ENCODE results near the gene ZFPM1.
"Not testable (repeated sequence)": the region's sequence is repeated elsewhere in the genome, so short reads cannot be mapped to it uniquely, and the experiment has no call there.

The ZFPM1 gene

GRCh38 chr16:88467541-88467944, 14.5 kb downstream of the ZFPM1 start:
- DNase-seq = no peak

DNA sequence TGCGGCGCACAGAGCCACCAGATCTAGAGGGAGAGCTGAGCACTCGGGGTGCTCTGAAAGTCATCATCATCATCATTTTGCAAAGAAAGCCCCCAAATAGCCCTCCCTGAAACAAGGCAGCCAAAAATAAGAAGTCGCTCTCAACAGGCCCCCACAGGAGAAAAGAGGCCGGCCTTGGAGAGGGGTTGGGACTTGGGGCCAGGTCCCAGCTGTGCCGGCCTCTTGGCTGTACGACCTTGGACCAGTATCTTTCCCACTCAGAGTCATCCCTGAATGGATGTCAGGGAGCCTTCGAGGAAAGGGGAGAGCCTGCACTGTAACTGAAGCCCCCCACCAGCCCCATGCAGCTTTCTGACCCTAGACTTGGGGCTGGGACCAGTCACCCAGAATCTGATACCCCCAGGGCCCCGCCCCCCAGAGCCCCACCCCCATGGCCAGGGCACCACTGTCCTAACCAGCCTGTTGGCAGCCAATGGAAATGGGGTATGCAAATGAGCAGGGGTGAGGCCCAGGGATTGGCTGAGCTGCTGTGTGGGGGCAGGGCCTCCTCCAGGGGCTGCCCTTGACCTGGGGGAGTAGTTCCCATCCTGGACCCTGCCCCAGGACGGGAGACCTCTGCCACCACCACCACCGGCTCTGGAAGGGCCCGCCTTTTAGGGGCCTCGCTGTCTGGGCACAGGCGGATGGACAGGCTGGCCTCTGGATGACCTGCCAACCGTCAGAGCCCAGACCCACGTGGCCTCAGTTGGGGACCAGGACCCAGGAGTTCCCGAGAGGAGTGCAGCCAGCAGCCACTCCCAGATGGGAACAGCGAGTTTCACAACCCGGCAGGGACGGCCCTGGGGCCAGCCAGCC, 15.4 kb downstream of the ZFPM1 start:
- DNase-seq = peak; percentile 40

- no peak for DNase-seq
These were observed 16.7 kb downstream of the ZFPM1 start for GRCh38 chr16:88469615-88470395.

GRCh38 chr16:88470396-88470680, 17.3 kb downstream of the ZFPM1 start:
- DNase-seq = not testable (repeated sequence)

DNA sequence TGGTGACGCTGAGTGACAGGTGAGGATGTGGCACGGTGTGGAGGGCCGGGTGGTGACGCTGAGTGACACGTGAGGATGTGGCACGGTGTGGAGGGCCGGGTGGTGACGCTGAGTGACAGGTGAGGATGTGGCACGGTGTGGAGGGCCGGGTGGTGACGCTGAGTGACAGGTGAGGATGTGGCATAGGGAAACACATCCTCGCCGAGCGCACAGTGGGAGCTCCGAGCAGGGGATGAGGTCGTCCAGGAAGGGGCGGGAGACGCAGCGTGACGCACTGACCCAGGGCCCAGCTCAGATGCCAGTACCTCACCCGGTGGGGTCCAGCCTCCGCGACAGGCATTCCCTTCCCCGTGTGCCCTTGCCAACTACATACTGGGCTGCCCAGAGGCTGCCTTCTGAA, 17.6 kb downstream of the ZFPM1 start:
- DNase-seq = not testable (repeated sequence)

DNA sequence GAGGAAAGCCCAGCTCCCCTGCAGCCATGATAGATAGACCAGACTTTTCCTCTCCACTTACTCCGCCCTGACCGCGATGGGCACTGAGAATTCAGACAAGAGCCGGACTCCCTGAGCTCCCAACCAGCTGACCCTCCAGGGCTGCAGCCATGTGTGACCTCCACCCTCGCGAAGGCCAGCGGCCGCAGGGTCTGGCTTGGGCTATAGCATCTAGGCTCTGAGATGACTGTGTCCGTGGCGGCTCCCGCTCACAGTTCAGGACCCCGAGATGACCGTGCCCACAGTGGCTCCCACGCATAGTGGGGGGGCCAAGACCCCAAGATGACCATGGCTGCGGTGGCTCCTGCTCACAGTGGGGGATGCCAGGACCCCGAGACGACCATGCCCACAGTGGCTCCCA, 18.0 kb downstream of the ZFPM1 start:
- DNase-seq = no peak

GRCh38 chr16:88471575-88471974, 18.5 kb downstream of the ZFPM1 start:
- no peak for DNase-seq

GRCh38 chr16:88472069-88472468, 19.0 kb downstream of the ZFPM1 start:
- DNase-seq = no peak

DNA sequence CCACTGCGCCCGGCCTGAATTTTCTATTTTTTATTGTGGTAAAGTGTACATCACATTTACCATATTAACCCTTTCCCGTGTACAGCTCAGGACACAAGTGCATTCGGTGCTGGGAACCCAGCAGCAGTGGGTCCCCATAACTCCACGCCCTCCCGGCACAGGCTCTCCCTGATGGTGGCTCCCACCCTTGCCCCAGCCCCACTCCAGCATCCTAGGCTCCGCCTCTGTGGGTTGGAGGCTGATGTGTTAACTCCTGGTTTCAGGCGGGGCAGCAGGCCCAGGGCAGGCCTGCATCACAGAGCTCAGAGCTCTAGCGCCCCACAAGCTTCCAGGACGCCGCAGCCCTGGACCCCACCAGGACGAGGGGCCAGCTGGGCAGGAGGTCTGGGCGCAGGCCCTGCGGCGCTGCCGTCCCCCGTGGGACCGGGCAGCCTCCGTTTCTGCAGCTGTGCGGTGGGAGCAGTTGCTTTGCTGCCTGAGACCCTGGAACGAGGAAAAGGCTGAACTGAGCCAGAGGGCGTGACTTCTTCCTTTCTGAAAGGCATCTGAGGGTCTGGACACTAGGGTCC, 19.6 kb downstream of the ZFPM1 start:
- DNase-seq = no peak

DNA sequence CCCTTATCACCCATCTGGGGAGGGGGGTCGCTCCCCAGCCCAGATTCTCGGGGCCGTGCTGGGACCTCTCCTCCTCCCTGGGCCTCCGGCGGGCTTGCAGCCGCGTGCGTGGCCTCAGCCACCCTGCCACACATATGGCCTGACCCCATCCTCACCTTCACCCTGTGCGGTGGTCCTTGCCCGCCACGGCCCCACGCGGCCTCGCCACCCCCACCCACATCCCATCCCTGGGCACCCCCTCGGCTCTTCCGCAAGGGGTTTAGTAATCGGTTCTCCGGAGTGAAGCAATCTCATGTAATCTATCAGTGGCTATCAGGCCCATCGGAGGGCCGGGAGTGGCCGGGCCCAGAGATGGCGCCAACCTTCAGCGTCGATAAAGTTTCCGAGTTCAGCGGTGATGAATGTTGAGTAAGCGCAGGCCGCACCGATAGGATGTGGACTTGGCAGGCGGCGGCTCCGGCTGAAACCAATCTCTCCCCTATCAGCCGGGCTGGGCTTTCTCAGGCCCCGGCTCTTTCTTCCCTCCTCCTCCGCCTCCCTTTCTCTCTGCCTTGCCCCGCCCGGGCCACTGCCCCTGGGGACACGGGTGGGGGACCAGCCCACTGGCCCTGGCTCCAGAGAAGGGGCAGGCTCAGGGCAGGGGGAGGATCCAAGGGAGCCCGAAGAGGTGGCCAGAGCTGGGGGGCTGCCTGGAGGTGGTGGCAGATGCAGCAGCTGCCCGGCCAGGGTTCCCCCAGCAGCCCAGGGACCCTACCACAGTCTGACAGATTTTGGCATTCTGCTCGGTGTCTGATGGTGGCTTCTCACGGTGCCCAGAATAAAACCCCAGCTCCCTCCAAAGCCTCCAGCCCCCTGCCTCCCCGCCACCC, 20.8 kb downstream of the ZFPM1 start:
- DNase-seq = no peak

GRCh38 chr16:88475037-88475436, 22.0 kb downstream of the ZFPM1 start:
- DNase-seq = no peak

- DNase-seq = no peak
These were observed 23.1 kb downstream of the ZFPM1 start for GRCh38 chr16:88476203-88476602.

DNA sequence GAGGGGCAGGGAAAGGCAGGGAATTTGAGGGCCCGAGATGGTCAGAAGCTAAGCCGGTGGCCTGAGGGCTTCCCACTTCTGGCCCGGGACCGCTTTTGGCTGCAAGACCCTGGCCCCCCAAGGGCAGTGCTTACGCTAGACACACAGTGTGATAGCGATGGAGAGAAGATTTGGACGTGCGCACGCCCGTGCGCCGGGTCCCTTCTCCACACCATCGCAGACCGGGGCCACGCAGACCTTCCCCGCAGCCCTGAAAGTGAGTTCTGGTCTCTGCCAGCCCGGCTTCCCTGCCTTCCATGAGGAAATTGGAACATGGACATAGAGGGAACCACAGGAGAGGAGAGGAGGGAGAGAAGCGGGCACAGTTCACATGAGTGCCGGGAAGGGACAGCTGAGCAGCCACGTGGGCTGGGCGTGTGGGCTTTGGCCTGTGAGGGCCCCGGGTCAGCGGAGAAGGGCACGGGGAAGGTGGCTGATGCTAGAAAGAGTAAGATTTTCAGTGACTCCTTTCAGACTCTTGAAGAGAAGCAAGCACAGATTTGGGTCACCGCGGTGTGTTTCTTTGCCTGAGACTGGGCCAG, 23.8 kb downstream of the ZFPM1 start:
- no peak for DNase-seq

DNA sequence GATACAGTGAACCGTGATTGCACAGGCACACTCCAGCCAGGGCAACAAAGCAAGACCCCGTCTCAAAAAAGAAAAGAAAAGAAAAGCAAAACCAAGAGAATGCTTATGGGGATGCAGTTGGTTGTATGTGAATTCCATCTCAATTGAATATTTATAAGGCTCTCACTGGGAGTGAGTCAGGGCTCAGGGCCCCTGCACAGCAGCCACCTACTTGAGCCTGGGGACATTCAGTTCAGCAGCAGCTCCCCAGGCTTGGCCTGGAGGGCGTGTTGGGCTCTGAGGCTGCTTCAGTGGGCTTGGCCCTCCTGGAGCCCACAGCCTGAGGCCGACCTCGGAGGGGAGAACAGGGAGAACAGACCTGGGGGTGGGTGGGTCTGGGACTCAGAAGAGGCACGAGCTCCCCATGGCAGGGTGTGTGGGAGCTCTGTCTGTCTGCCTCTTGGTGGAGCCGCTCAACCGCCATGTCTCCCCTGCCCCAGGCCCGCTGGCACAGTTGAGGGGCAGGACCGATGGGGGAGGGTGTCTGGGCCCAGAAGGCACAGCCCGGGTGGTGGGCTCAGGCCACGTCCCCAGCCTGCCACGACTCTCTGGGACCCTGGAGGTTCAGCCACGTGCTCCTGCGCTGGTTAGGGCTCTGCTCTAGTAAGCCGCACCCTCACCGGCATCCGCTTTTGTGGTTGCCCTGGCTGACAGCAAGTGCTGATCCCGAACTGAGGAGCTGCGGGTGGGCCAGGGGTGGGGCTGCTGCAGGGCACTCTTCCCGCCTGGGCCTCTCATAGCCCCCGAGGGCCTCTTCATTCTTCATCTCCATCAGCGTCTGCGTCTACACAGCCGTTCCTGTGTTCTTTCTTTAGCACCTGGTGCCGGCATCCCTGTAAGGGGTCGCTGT, 24.8 kb downstream of the ZFPM1 start:
- DNase-seq = no peak

DNA sequence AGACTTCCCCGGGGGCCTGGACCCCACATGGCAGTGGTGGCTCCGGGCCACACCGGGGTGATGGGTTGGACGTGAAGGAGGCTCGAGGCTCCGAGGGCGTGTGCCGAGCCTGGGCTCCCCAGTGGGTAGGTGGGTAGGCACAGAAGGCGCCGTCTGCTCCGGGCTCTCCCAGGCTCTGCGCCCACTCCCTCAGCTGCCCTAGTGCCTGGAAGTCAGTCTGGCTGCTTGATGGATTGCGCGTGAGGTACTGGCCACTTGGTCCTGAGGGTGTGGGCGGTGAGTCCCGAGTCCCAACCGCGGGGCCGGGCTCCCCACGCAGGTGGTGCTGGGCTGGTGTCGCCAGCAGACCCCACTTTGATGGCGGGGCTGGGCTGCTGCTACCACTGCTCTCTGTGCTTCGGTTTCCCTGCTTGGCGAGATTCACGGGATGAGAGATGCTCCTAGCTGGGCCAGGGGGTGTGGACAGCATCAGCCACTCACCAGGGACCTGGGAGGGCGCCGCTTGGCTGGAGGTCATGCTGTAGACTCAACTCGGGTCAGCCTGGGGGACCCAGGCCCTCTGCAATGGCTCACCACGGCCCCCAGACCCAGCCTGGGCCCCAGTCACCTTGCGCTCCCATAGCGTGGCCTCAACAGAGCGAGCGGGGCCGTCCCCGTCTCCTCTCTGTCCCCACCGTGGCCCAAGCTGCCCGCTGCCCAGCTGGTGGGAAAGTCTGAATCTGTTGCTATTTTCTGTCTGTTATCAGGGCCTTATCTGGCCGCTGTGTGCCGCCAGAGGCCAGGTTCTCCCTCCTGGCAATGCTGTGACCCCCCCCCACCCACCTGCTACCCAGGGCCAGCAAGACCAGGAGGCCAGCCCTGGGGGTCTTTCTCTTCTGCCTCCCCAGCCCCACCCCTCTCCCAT, 26.1 kb downstream of the ZFPM1 start:
- no peak for DNase-seq

DNA sequence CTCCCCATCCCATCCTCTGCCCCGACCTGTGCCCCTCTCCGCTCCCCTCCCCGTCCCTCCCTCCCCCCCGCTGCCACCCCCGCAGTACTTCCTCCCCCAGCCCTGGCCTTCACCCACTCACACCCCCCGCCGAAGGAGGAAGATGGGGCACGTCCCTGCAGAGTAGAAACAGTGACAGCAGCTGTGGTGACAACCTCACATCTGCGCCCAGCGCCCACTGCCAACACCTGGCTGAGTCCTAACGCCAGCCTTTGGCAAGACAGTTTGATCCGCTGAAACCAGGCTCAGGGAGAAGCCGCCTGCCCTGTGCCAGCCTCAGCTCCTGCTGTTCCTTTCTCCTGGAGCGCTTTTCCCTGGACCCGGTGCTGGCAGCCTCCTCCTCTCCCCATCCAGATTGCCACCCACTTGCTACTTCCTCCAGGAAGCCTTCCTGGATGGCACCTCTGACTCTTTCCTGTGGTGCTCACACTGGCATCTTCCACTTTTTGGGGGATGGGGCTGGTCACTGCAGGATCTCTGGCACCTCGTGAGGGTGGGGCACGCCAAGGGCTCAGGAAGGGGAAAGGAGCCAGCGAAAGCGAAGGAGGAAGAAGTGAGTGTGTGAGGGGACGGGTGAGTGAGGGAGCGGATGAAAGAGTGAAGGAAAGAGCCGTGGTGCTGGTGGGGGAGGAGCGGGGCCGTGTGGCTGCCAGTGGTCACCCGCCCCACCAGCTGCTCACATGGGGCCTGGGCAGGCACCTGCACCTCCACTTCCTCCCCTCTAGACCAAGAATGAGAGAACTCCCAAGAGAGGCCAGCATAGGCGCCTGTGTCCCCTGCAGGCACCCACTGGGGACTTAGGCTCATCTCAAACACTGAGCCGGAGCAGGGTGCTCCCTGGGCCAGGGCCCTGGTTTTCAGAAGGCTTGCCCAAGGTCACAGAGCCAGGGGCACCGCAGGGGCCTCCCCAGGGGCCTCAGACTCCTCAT, 27.0 kb downstream of the ZFPM1 start:
- DNase-seq = no peak

DNA sequence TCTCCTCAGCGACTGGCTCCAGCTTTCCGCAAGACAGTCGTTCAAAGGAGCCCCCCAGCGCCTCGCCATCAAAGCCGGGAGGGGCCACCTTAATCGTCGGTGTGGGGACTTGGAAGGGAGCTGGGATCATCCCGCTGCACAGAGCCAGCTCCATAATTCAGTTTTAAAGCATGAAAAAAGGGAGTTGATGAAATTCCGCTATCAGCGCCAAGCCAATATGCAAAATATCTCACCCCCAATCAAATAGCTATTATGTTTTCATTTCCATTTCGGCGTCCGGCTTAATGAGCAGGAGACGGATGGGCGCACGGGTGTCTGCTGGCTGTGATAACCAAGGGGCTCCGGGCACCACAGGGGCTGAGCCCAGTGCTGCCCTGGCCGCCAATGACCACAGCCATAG, 27.7 kb downstream of the ZFPM1 start:
- no peak for DNase-seq

GRCh38 chr16:88481851-88482250, 28.8 kb downstream of the ZFPM1 start:
- no peak for DNase-seq
